Fibroblast of villous mesenchyme (primary cell): ENCODE data around the gene EGFL6. TPM values are rescaled to one million over a fixed set of nuclear protein-coding genes. Genes with fewer than 3 reads are reported as not detected.
A peak's percentile ranks its signal among the peaks of the same experiment; 100 is the strongest.

Experiments used
- DNase-seq: peaks from one replicate; pipeline ENCODE4 v3.0.0-alpha.2; 2010; ENCODE audit warnings: low read depth
- H3K4me3 ChIP-seq: 2 replicates; pipeline ENCODE4 v1.5.1; 2011; ENCODE audit warnings: low read depth, mild to moderate bottlenecking, low read length
- CTCF ChIP-seq: IDR thresholded peaks from 2 replicates; pipeline ENCODE4 v1.5.1; 2012; ENCODE audit warnings: low read depth, mild to moderate bottlenecking, low read length; ENCODE audit not compliant: insufficient read depth
- total RNA-seq: library from RNA; depleted of rRNA; stranded (reverse); fragments of >200 nt; gene quantifications from 2 replicates; pipeline ENCODE4 v1.2.3, GENCODE V29; 2012

Gene EGFL6
- total RNA-seq: 0.32 and 0.86 TPM in 2 replicates

GRCh38 chrX:13569479-13570260 is at the start of gene EGFL6:
TSS of gene EGFL6 (plus strand) at chrX:13569601. CDS start at chrX:13569862, 261 bp downstream.
- TF ChIP-seq CTCF: no peak
- peak within 1 kb of the TSS; percentile 59 for H3K4me3 ChIP-seq
- DNase-seq: no peak

- DNase-seq: no peak
- H3K4me3 ChIP-seq: no peak overlapping the region
- no peak for TF ChIP-seq CTCF
Measured at GRCh38 chrX:13520351-13520750, 49.0 kb upstream of the EGFL6 start.

GRCh38 chrX:13520936-13521335 is 48.5 kb upstream of the EGFL6 start:
- no peak overlapping the region for H3K4me3 ChIP-seq
- no peak for DNase-seq
- no peak for TF ChIP-seq CTCF

- H3K4me3 ChIP-seq: no peak overlapping the region
- peak; percentile 12 for TF ChIP-seq CTCF
- DNase-seq: no peak
Measured at GRCh38 chrX:13522811-13523210, 46.6 kb upstream of the EGFL6 start.

- H3K4me3 ChIP-seq: no peak overlapping the region
- no peak for TF ChIP-seq CTCF
- DNase-seq: peak; percentile 44
Measured at GRCh38 chrX:13533726-13534125, 35.7 kb upstream of the EGFL6 start.

GRCh38 chrX:13535376-13536165 is 33.8 kb upstream of the EGFL6 start:
- DNase-seq: no peak
- TF ChIP-seq CTCF: no peak
- no peak overlapping the region for H3K4me3 ChIP-seq
